ENCODE data around the gene ZNF668.
"Not testable (repeated sequence)": the region's sequence is repeated elsewhere in the genome, so short reads cannot be mapped to it uniquely, and the experiment has no call there.

Gene ZNF668

DNA sequence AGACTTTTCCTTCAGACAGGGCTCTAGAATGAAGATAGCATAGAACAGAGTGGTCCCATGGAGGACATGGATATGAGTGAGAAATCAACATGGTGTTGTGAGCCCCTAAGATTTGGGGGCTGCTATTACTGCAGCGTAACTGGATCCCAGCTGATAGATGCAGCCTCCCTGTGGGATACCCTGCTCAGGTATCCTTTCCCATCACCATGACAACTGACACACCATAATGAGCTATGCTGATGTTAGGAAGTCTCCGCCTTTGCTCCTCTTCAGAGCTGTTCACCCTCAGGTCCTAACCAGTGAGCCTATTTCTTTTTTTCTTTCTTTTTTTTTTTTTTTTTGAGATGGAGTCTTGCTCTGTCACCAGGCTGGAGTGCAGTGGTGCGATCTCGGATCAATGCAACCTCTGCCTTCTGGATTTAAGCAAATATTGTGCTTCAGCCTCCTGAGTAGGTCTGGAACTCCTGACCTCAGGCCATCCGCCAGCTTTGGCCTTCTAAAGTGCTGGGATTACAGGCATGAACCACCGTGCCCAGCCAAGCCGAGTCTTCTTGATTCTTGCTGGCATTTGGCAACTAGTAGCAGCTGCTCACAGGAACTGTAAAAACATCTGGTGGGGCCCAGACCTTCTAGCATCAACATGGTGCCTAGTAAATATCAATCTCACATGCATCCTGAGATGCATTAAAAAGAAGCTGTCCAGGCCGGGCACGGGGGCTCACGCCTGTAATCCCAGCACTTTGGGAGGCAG is 23.6 kb downstream of the ZNF668 start:
- DNase-seq, result no peak

DNA sequence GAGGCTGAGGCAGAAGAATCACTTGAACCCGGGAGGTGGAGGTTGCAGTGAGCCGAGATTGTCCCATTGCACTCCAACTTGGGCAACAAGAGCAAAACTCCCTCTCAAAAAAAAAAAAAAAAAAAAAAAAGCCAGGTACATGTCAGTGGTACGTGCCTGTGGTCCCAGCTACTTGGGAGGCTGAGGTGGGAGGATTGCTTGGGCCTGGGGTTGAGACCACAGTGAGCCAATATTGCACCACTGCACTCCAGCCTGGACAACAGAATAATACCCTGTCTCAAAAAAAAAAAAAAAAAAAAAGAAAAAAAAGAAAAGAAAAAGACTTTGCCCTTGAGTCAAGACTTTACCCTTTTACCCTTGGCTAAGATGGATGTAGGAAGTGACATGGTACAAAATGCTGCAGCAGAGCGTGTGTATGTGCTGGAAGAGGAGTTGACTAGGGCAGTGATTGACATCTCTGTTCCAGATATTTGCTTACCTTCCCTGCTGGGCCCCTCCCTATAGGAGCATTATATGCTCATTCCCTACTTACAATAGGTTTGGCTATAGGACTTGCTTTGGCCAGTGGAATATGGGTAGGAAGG is 30.1 kb downstream of the ZNF668 start:
- no peak for DNase-seq

DNA sequence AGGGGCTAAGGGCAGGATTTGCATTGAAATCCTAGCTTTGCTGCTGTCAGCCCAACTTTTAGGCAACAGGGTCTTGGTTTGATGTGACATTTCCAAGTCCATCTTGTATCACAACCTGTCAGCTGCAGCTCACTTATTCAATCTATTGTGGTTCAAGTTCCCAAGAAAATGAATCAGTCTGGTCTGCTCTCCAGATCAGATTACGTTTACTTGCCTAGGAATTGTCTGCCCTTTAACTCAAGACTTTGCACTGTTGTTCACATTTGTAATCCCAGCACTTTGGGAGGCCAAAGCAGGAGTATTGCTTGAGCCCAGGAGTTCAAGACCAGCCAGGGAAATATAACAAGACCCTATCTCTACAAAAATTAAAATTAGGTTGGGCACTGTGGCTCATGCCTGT is 30.7 kb downstream of the ZNF668 start:
- no peak for DNase-seq

DNA sequence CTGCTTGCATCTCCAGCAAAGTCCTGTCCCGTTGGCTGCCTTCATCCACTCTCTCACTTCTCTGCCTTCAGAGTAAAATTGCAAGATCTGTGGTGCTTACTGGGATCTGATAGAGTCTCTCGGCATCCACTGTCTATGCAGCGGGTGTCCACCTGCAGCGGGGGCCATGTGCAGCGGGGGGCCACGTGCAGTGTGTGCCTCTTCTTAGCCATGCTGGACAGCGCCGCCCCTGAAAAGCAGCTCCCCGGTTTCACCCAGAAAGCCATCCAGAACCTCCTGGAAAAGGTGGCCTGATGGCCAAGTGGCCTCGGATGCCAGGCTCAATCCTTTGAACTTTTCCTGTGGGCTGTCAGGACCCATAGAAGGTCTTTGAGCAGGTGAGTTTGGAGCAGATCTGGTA is 31.2 kb downstream of the ZNF668 start:
- DNase-seq, result no peak

DNA sequence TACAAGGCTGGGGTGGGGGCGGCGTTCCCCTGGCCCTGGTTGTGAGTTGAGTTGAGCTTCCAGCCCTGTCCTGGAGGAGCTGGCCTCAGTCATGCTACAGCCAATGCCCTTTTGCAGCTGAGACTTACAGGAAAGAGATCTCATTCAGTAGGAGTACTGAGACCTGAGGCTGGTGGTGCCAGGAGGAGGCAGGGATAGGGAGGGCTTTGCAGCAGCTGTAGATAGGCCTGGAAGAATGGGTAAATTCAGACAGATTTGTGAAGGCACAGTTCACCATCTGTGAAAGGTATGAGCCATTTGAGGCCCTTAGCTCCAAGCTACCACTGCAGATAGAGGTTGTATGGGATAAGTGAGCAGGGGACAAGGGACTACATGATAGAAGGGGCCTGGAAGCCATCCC is 35.0 kb downstream of the ZNF668 start:
- DNase-seq, result no peak

DNA sequence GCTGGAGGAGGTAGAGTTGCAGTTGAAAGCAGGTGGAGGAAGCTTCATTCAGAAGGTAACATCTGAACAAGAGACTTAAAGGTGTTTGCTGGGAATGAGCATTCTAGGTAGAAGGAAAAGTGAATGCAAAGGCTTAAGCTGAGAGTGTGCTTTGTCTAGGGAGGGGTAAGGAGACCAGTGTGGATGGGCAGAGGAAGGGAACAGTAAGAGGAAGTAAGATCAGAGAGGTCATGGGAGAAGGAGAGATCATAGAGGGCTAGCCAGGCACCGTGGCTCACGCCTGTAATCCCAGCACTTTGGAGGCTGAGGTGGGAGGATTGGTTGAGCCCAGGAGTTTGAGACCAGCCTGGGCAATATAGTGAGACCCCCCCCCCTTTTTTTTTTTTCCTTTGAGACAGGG is 37.3 kb downstream of the ZNF668 start:
- no peak for DNase-seq

DNA sequence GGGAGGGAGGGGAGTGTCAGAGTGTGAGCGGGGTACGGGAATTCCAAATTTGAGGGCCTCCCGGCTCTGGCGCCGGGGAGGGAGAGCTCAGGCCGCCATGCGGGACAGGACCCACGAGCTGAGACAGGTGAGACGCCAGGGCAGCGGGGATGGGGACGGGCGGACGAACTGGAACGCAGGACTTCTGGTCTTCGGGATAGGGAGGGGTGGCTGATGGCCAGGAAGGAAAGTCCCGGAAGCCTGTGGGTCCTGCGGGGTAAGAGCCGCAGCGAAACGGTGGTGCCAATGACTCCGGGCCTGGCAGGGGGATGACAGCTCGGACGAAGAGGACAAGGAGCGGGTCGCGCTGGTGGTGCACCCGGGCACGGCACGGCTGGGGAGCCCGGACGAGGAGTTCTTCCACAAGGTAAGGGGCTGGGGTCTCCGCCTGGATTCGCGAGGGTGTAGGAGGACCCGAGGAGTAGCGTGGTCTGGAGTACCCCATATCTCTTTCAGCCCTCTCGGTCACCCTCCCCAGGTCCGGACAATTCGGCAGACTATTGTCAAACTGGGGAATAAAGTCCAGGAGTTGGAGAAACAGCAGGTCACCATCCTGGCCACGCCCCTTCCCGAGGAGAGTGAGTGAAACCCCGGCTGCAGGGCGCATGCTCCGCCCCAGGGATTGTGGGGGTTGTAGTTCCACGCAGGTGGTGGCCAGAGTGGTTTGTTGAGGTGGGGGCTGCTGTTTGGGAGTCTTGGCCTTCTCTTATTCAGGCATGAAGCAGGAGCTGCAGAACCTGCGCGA is 40.1 kb downstream of the ZNF668 start:
- DNase-seq, result peak; percentile 86

DNA sequence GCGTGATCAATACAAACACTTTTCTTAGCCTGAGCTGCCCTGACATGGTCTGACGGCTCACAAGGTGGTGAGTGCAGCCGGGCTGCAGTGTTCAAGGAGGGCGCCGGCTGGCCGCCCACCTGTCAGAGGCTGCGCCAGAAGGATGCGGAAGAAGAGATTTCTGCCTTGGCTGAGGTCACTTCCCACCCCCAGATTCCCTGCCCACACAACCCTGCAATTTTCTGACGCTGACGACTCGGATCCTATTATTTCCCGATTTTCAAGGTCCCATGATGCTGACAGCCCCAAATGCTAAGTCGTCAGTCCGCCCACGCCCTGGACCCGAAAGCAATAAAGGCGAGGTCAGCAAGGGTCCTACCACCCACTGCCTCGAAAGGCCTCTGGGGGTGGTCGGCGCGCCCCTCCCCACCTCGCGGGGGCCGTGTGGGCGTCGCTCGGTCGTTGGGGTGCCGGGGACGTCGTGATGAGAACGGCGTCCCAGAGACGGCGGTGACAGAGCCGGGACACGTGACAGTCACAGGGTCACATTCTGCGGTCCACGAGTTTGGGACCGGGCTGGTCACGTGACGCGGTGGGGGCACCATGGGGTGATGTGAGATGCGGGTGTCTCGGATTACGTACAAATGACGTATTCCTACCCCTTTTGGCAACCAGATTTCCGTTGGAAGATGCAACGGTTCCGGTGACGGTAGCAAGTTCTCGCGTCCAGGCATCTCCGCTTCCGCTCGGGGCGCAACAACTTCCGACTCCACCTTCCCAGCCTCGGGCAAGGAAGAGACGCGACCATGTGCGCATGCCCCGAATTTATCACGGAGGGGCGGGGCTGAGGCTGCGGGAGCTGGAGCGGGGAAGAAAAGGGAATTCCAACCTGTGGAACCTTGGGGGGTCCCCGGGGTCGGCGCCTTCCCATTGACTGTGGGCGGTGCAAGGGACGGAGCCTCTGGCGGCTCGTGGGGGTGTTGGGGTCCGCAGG is 41.0 kb downstream of the ZNF668 start, which contains the start of gene STX4:
Gene STX4, plus strand, starts transcription at position 823 of the 973 bp plus-strand sequence. CDS start 248 bp downstream, outside the sequence.
- peak; percentile 99 for DNase-seq

DNA sequence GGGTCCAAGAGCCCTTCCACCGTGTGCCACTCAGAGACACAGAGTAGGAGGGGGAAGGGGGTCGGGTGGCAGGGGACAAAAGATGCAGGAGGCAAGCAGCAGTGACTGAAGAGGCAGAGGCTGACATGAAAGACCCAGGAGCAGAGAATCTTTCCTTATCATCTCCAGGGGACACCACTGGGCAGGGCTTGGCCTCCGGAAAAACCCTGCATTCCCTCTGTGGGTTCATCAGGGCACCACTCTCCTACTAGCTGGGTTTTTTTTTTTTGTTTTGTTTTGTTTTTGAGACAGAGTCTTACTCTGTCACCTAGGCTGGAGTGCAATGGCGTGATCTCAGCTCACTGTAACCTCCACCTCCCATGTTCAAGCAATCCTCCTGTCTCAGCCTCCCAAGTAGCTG is 42.8 kb downstream of the ZNF668 start:
- no peak for DNase-seq

DNA sequence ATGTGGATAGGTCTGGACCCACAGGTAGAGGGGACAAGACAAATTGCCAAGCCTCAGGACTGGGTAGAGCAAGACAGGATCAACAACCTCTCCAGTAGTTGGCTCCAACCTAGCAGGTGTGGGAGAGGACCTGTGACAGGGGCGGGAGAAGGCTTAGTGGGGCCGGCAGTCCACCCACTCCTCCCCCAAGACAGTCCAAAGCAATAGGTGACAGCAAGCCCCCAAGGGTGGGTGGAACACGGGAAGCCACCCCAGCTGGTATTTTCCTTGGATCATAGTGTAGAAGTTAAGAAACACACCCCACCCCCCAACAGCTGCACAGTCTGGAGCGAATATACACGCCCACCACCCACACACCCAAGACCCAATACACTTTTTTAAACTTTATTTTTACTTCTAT is 44.8 kb downstream of the ZNF668 start:
- DNase-seq, result no peak

DNA sequence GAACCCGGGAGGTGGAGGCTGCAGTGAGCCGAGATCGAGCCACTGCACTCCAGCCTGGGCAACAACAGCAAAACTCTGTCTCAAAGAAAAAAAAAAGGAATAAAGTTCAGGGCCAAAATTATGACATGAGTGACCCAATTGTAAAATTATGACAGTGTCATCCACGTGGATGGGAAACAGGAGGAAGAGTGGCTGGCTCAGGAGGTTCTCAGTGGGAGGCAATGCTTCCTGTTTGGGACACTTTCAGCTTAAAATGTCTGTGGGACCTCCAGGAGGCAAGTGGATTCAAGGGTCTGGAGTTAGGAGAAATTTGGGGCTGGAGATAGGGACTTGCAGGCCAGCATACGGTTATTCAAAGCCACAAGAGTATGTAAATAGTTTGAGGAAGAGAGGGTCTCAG is 48.7 kb downstream of the ZNF668 start:
- DNase-seq, result no peak

DNA sequence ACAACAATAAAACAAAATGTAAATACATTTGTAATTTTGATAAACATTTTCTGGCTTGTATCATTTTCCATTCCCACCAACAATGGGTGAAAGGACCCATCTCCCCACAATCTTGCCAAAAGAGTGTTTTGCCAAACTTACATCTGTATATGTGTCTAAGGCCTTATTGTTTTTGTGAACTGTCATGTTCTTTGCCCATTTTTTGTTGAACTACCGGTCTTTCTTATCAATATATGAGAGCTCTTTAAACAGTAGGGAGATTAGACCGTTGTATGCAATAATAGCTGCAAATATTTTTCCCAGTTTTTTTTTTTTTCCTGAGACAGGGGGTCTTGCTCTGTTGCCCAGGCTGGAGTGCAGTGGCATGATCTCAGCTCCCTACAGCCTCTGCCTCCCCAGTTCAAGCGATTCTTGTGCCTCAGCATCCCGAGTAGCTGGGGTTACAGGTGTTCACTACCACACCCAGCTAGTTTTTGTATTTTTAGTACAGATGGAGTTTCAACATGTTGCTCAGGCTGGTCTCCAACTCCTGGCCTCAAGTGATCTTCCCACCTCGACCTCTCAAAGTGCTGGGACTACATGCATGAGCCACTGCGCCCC is 50.3 kb downstream of the ZNF668 start:
- DNase-seq, result no peak

DNA sequence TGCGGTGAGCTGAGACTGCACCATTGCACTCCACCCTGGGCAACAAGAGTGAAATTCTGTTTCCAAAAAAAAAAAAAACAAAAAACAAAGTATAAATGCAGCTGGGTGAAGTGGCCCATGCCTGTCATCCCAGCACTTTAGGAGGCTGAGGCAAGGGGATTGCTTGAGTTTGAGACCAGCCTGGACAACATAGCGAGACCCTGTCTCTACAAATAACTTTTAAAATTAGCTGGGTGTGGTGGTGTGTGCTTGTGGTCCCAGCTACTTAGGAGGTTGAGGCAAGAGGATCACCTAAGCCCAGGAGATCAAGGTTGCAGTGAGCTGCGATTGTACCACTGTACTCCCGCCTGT is 50.8 kb downstream of the ZNF668 start:
- no peak for DNase-seq

DNA sequence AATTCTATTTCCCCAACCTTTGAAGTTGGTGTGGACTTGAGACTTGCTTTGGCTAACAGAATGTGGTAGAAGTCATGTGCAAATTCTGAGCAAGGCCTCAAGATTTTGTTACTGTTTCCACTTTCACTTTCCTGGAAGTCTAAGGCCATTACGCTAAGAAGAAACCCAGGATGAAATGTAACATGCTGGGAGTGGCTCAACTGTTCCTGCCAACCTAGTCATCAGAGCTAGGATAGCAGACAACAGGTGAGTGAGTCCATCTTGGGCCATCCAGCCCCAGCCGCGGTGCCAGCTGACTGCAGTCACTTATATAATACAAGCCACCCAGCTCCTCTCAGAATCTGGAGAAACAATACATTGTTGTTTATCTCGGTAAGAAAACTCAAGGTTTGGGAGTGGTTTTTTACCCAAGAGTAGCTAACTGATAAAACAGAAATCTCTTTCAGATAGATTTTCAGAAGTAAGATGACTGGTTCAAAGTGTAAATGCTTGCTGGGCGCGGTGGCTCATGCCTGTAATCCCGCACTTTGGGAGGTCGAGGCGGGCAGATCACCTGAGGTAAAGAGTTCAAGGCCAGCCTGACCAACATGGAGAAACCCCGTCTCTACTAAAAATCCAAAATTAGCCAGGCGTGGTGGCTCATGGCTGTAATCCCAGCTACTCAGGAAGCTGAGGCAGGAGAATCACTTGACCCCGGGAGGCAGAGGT is 51.3 kb downstream of the ZNF668 start:
- no peak for DNase-seq

DNA sequence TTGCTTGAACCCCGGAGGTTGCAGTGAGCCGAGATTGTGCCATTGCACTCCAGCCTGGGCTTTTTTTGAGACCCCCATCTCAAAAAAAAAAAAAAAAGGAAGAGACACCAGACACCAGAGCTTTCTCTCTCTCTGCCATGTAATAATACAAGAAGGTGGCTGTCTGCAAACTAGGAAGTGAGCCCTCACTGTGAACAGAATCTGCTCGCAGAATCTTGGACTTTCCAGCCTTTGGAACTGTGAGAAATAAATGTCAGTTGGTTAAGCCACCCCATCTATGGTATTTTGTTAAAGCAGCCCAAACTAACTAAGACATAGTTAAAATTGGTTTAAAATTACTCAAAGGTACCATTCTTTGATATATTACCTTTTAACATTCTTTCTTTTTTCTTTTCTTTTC is 53.5 kb downstream of the ZNF668 start:
- DNase-seq, result no peak

DNA sequence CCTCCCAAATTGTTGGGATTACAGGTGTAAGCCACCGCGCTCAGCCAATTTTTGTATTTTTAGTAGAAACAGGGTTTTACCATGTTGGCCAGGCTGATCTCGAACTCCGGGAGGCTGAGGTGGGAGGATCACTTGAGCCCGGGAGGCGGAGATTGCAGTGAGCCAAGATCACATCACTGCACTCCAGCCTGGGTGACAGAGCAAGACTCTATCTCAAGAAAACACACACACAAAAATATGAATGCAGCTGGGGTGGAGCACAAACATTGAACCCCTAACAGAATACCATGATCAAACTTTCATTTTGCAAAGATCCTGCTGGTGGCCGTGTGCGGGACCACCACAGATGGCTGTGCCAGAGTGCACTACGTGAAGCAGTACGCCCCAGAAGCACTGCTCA is 56.3 kb downstream of the ZNF668 start:
- DNase-seq, result not testable (repeated sequence)

DNA sequence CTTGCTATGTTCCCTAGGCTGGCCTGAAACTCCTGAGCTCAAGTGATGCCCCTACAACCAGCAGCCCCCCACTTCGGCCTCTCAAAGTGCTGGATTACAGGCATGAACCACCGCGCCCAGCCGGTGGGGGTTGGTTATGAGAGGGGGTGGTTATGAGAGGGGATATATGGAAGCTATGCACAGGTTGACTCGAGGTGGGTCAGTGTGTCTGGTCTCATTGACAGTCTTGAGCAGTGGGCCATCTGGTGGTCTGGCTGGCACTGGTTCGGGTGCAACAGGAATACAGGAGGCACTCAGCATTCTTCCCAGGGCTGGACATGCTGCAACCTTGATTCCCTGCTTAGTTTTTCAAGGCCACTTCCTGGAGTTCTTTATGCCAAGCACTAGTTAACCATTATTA is 58.0 kb downstream of the ZNF668 start:
- DNase-seq, result no peak

DNA sequence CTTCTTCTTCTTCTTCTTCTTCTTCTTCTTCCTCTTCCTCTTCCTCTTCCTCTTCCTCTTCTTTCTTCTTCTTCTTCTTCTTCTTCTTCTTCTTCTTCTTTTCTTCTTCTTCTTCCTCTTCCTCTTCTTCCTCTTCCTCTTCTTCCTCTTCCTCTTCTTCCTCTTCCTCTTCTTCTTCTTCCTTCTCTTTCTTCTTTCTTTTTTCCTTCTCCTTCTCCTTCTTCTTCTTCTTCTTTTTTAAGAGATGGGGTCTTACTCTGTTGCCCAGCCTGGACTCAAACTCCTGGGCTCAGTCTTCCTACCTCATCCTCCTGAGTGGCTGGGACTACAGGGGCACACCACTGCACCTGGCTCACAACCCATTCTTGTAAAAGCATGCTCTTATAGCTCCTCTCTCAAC is 60.7 kb downstream of the ZNF668 start:
- DNase-seq, result not testable (repeated sequence)

DNA sequence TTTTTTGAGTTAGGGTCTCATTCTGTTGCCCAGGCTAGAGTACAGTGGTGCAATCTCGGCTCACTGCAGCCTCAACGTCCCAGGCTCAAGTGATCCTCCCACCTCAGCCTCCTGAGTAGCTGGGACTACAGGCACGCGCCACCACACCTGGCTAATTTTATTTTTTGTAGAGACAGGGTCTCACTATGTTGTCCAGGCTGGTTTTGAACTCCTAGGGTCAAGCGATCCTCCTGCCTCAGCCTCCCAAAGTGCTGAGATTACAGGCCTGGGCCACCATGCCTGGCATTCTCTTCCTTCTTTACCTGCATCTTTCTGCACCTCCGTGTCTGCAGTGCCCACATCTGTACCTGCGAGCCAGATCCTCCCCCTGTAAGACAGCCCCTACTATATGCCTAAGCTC is 62.2 kb downstream of the ZNF668 start:
- not testable (repeated sequence) for DNase-seq
